Fibroblast of skin of scalp (primary cell): ENCODE data around the gene ZNF630. TPM values are rescaled to one million over a fixed set of nuclear protein-coding genes. Genes with fewer than 3 reads are reported as not detected.
"Not testable (repeated sequence)": the region's sequence is repeated elsewhere in the genome, so short reads cannot be mapped to it uniquely, and the experiment has no call there.

Source experiments
- DNase-seq: peaks from one replicate; pipeline ENCODE4 v3.0.0-alpha.2; 2013
- polyA plus RNA-seq, 2 experiments: library from polyadenylated mRNA; unstranded; fragments of 120-200 nt; gene quantifications; one replicate each; pipeline ENCODE4 v1.2.1, GENCODE V29; 2013; ENCODE audit not compliant: insufficient read length in 2 of 2

ZNF630 gene
- 1.4 TPM for polyA plus RNA-seq (2013, experiment 1 of 2; ENCODE audit: insufficient read length)
- polyA plus RNA-seq (2013, experiment 2 of 2; ENCODE audit: insufficient read length) = 1.2 TPM

DNA sequence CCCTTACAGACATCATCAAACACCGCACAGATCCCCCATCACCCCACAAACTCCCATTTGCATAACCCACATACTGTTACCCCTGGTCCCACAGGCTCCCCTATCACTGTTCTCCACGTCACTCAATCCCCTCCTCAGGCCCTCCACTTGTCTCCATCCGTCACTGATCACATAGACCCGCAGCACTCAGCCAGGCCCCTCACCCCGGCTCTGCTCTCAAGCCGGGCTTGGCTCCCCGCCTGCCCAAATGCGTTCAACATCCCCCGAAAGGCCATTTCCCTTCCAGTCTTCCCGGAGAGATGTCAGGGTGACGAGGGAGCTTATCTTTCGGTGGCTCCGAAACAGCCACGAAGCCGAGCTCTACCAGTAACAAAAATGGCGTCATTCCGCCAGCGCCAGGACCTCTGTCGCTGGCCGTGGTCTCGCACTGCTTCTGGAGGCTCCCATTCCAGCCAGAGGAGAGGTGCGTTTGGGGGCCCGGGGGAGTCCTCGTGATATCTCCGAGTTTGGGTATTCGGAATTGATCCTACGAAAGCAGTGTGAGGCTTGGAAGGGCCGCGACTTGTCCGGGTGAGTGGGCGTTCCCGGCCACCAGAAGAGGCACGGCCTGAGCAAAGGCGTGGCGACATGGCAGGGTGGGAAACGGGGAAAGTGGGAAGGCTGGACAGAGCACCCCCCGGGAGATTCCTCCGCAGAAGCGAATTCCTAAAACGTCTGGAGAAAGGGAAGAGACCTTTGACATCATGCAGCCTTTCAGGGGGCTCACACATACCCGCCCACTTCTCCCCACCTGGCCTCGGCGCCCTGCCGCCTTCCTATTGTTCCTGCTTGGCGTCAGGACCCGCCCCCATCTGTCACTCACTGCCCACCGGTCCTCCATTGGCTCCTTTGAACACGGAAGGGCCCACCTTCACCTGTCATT lies at the start of gene ZNF630:
Gene ZNF630, minus strand, starts transcription at position 577 of the 922 bp plus-strand sequence. CDS start 4,754 bp downstream, outside the sequence.
- peak; percentile 32 for DNase-seq

DNA sequence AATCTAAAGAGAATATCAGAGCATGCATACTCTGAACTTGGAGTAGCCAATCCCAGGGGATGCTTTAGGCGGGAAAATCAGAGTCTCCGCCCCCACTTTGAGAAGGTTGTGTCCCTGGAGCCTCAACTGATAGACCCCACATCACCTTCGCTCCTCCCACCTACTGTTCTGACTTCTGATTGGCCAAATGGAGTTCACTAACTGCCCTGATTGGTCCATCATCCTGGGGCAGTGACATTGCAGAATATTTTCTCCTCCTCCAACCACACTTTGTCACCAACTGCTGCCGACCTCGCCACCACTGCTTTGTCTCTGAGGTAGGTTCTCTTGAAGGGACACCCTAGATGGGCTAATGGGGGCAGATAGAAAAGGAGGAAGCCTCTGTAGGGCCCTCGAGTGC lies 36.3 kb upstream of the ZNF630 start:
- no peak for DNase-seq

DNA sequence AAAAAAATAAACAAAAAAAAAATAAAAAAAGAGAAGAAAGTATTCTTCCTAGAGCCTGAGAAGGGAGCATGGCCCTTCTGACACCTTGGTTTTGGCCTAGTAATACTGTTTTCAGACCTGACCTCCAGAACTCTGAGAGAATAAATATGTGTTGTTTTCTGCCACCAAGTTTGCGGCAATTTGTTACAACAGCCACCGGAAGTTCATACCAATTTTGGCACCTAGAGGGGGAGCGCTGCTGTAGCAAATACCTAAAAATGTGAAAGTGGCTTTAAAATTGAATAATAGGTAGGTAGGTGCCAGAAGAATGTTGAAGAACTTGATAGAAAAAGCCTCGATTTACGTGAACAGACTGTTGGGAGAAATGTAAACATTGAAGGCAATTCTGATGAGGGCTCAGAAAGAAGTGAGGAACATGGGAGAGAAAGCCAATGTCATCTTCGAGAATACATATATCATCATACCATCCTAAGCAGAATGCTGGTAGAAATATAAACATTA lies 31.5 kb upstream of the ZNF630 start:
- no peak for DNase-seq

GRCh38 chrX:48101443-48101842 lies 30.0 kb upstream of the ZNF630 start:
- no peak for DNase-seq

DNA sequence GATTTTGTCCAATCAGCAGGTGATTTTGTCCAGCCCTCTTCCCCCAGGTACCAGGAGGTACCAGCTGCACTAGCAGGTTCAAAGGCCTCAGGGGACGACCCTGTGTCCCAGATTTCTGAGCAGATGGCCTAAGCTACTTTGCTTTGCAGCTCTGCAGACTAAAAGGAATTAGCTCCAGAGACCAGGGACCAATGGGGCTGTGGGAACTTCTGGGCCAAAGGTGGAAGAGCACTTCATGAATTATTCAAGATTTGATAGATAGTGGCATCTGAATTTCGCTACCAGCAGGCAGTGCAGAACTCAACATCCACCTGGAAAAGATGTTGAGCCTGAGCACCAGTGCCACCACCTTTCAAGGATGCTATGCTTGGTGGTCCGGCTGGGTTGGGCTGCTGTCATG lies 21.1 kb upstream of the ZNF630 start:
- not testable (repeated sequence) for DNase-seq

- DNase-seq = no peak
These were observed 18.7 kb upstream of the ZNF630 start for GRCh38 chrX:48090123-48090522.

GRCh38 chrX:48086082-48086481 lies 14.6 kb upstream of the ZNF630 start:
- no peak for DNase-seq

DNA sequence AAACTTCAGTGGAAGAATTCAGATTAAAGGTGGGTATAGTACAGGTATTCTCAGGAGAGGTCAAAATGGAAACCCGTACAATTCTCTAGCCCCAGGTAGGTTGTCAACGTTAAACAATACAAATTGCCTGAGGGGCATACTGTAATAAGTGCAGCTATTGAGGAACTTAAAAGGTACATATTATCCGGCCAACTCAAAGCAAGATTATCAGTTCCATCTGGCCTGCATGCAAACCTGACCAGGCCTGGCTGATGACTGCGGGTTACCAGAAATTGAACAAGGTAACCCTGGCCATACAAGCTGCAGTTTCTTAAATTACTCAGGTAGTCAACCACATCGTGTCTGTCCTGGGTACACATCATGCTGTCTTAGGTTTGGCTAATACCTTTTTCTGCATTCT lies 12.3 kb upstream of the ZNF630 start:
- no peak for DNase-seq

- peak; percentile 41 for DNase-seq
These were observed 11.8 kb upstream of the ZNF630 start for GRCh38 chrX:48083212-48083611.

DNA sequence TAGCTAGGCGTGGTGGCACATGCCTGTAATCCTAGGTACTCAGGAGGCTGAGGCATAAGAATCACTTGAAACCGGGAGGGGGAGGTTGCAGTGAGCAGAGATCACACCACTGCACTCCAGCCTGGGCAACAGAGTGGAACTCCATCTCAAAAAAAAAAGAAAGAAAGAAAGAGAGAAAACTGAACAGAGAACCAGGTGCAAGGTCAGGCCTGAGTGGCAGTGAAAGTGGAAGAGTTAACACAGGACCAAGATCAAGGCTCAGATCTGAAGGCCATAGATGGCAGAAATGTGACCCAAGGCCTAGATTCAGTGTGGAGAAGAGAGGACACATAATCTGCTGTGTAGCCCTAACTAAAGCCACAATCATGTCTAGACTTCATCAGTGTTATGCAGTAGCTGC lies 4.9 kb upstream of the ZNF630 start:
- DNase-seq = no peak

- DNase-seq = no peak
These were observed 656 bp upstream of the ZNF630 start for GRCh38 chrX:48071986-48072605.

GRCh38 chrX:48068096-48068887 lies 3.1 kb downstream of the ZNF630 start:
- DNase-seq = no peak

DNA sequence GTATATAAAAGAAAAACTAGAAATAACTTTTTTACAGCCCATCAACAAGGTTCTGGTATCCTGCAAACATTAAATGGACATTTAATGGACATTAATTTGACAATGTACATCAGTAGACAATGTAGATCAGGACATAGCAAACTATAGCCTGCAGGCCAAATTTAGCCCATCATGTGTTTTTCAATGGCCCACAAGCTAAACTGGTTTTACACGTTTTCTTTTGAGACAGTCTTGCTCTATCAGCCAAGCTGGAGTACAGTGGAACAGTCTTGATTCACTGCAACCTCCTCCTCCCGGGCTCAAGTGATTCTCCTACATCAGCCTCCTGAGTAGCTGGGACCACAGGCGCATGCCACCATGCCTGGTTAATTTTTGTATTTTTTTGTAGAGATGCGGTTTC lies 7.2 kb downstream of the ZNF630 start:
- DNase-seq = no peak

GRCh38 chrX:48059296-48059639 lies 12.2 kb downstream of the ZNF630 start:
- DNase-seq = no peak

DNA sequence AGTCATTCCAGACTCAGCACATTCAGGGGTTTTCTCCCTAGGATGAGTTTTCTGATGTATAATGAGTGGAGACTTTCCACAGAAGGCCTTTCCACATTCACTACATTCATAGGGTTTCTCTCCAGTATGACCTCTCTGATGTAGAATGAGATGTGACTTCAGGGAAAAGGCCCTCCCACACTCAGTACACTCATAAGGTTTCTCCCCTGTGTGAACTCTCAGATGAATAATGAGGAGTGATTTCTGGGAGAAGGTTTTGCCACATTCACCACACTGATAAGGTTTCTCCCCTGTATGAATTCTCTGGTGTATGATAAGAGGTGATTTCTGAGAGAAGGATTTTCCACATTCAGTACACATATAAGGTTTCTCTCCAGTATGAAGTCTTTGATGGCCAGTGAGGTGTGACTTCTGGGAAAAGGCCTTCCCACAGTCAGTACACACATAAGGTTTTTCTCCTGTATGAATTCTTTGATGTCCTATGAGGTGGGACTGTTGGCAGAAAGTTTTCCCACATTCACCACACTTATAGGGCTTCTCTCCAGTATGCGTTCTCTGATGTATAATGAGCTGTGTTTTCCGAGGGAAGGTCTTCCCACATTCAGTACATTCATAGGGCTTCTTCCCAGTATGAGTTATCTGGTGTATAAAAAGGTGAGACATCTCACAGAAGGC lies 12.7 kb downstream of the ZNF630 start:
- DNase-seq = no peak

GRCh38 chrX:48046846-48047245 lies 24.6 kb downstream of the ZNF630 start:
- no peak for DNase-seq

DNA sequence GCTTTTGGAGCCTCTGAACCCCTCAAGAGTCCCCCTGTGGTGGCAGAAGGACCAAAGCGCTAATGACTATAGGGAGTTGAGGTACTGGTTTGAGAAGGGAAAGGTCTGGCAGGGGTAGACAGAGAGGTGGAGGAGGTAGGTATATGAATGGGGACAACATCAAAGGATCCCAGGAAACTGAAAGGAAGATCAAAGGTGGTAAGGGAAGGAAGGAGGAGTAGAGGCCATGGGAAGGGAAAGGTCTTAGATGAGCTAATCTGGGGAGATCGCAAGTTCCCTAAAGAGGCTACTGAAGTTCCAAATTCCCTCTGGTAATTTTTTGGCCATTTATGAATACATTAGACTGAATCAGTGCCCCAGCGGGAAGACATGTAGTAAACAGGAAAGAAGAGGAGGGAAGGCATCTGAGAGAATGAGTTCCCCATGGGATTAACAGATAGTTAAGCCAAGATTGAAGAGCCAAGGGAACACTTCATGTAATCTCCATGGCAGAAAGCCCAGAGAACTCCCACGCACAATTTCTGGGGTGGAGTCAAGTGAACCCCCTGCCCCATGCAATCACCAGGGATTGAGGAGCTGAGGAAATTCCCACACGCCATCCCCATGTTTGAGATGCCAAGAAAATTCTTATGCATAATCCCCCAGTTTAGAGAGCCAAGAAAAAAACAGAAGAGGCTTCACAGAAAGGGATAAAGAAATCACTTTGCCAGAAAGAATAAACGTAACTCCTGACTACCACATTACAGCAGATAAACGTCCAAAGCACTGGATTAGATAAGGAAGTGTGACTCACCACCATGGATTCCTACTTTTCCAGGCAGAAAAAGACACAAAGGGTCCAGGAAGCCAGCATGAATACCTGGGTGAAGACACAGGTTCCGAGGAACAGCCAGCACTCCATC lies 25.8 kb downstream of the ZNF630 start:
- peak; percentile 61 for DNase-seq

DNA sequence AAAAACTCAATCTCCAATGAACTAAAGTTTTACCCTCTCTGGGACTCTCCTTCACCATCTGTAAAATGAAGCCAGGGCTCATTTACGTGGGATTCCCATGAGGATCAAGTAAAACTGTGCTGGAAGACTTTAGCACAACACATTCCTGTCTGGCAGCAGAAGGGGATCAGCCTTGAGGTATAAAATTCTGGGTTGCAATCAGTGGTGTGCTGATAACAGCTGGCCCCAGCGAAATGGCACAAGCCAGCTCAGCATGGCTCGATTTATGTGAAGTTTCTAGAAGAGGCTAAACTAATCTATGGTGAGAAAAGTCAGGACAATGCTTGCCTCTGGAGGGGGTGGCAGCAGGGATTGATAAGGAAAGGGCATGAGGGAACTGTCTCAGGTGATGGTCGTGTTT lies 28.4 kb downstream of the ZNF630 start:
- DNase-seq = no peak

- DNase-seq = no peak
These were observed 35.5 kb downstream of the ZNF630 start for GRCh38 chrX:48035891-48036290.

GRCh38 chrX:48030641-48031173 lies 40.7 kb downstream of the ZNF630 start:
- not testable (repeated sequence) for DNase-seq

- DNase-seq = no peak
These were observed 41.2 kb downstream of the ZNF630 start for GRCh38 chrX:48030237-48030636.
